ENCODE measurements around the gene RPL4. TPM values are rescaled to one million over a fixed set of nuclear protein-coding genes. Genes with fewer than 3 reads are reported as not detected.

The RPL4 gene
- total and polyA plus RNA-seq, 4 donors, result 323 to 1,638 (median 1,440) TPM

- peaks cover 2 to 23% (median 22%) of the 10 kb centered on the region in 4 donors for H3K36me3 ChIP-seq (ENCODE audit: control insufficient read depth in 4 of 4, insufficient read depth in 3 of 4, low read depth in 1 of 4, low read length in 3 of 4)
- H3K27me3 ChIP-seq (ENCODE audit: control insufficient read depth in 4 of 4, insufficient read depth in 4 of 4, low read length in 3 of 4), result no peaks in the 10 kb centered on the region
- H3K4me3 ChIP-seq (ENCODE audit: low read depth in 1 of 3, low read length in 3 of 3), result peak overlapping the region; percentile 83 to 100 (median 94)
- 56% methylated on average over 4 of the region's 4 CpGs for WGBS
- no peaks in the 10 kb centered on the region for H3K9me3 ChIP-seq (ENCODE audit: control insufficient read depth in 4 of 4, low read length in 3 of 4)
- no peak for DNase-seq (ENCODE audit: low spot score)
- H3K4me1 ChIP-seq (ENCODE audit: control insufficient read depth in 4 of 4, insufficient read depth in 4 of 4, low read length in 3 of 4), result peaks cover 0 to 25% (median 21%) of the 10 kb centered on the region in 4 donors
- no peak overlapping the region for H3K27ac ChIP-seq (ENCODE audit: low read depth in 1 of 2, low read length in 2 of 2)
- TF ChIP-seq RAD21 (IDR thresholded peaks at IDR 0.05) (no peak), EGR1 (IDR thresholded peaks at IDR 0.05; ENCODE audit: low read depth in 2 of 2) (no peak), MAX (IDR thresholded peaks at IDR 0.05) (no peak), YY1 (IDR thresholded peaks at IDR 0.05) (no peak), GABPA (IDR thresholded peaks at IDR 0.05 in 1 of 2, conservative IDR thresholded peaks at IDR 0.05 in 1 of 2) (no peak), SP1 (IDR thresholded peaks at IDR 0.05) (no peak), HNF4A (conservative IDR thresholded peaks at IDR 0.05) (no peak), FOXA2 (IDR thresholded peaks at IDR 0.05) (no peak), TAF1 (conservative IDR thresholded peaks at IDR 0.05) (no peak), REST (IDR thresholded peaks at IDR 0.05) (no peak), NR2F2 (IDR thresholded peaks at IDR 0.05) (no peak), JUND (IDR thresholded peaks at IDR 0.05) (no peak), RXRA (IDR thresholded peaks at IDR 0.05) (no peak), ZBTB33 (IDR thresholded peaks at IDR 0.05) (no peak), ATF3 (IDR thresholded peaks at IDR 0.05) (no peak), HNF4G (IDR thresholded peaks at IDR 0.05) (no peak)
- peak overlapping the region; percentile 10 to 72 for H3K9ac ChIP-seq (ENCODE audit: low read depth in 1 of 2, low read length in 2 of 2)
These were observed 1.2 kb upstream of the RPL4 start for GRCh38 chr15:66505818-66506217.

GRCh38 chr15:66505430-66505811 lies 766 bp upstream of the RPL4 start:
- H3K27ac ChIP-seq (ENCODE audit: low read depth in 1 of 2, low read length in 2 of 2), result peak overlapping the region; percentile 87 to 90
- TF ChIP-seq ATF3 (IDR thresholded peaks at IDR 0.05) (no peak), MAX (IDR thresholded peaks at IDR 0.05) (no peak), NR2F2 (IDR thresholded peaks at IDR 0.05) (no peak), SP1 (IDR thresholded peaks at IDR 0.05) (no peak), FOXA1 (IDR thresholded peaks at IDR 0.05) (no peak), HNF4A (conservative IDR thresholded peaks at IDR 0.05) (no peak)
- H3K4me1 ChIP-seq (ENCODE audit: control insufficient read depth in 4 of 4, insufficient read depth in 4 of 4, low read length in 3 of 4), result peaks cover 0 to 25% (median 21%) of the 10 kb centered on the region in 4 donors
- under 1% methylated on average over 13 of the region's 13 CpGs for WGBS
- peak overlapping the region; percentile 83 to 100 (median 94) for H3K4me3 ChIP-seq (ENCODE audit: low read depth in 1 of 3, low read length in 3 of 3)
- no peak for DNase-seq (ENCODE audit: low spot score)
- peak overlapping the region; percentile 10 to 72 for H3K9ac ChIP-seq (ENCODE audit: low read depth in 1 of 2, low read length in 2 of 2)
- no peaks in the 10 kb centered on the region for H3K9me3 ChIP-seq (ENCODE audit: control insufficient read depth in 4 of 4, low read length in 3 of 4)
- H3K36me3 ChIP-seq (ENCODE audit: control insufficient read depth in 4 of 4, insufficient read depth in 3 of 4, low read depth in 1 of 4, low read length in 3 of 4), result peaks cover 4 to 27% (median 25%) of the 10 kb centered on the region in 4 donors
- H3K27me3 ChIP-seq (ENCODE audit: control insufficient read depth in 4 of 4, insufficient read depth in 4 of 4, low read length in 3 of 4), result no peaks in the 10 kb centered on the region

Measured in liver (tissue), 9 donors.